Stimulated activated CD4-positive, alpha-beta T cell treated with anti-CD3 and anti-CD28 coated beads, Interleukin-15, amount 100 ng/mL, for 48 hours (primary cell): ENCODE results near the gene CANT1.
"Not testable (repeated sequence)": the region's sequence is repeated elsewhere in the genome, so short reads cannot be mapped to it uniquely, and the experiment has no call there.

Experiments used
- DNase-seq, 2 donors: peaks; one replicate each; pipeline ENCODE4 v3.0.0-alpha.2; 2020; ENCODE audit warnings: low read depth in 2 of 2

Gene CANT1

DNA sequence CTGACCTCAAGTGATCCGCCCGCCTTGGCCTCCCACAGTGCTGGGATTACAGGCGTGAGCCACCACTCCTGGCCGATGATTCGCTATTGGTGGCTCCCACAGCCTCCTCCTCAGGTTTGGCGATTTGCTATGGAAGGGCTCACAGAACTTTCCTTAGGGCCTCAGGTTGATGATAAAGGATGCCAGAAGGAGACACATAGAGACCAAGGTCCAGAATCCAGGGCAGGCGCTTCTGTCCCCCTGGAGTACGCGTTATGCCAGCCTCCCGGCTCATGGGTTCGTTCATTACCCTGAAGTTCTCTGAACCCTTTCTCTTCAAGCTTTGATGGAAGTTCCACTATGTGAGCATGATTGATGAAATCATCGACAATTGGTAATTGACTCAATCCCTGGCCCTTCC, 49.8 kb downstream of the CANT1 start:
- no peak for DNase-seq

DNA sequence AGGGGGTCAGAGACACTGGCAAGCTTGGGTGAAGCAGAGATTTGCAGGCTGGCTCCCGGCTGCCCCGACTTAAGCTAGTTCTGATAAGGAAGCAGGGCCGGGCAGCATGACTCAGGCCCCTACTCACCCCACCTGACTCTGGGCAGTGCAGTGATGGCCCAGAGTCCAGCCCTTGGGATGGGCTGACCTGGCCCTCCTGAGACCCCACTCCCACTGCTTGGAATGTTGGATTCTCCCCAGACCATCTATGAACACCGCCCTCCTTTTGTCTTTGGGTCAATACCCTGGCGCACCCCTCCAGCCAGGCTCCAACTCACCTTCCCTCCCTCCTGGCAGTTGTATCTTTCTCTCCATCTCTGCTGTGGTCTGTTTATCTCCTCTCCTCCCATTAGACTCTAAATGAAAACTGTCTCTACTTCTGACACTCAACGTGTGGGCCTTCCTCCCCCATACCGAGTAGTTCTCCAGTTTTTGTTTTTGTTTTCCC, 50.9 kb downstream of the CANT1 start:
- no peak for DNase-seq

DNA sequence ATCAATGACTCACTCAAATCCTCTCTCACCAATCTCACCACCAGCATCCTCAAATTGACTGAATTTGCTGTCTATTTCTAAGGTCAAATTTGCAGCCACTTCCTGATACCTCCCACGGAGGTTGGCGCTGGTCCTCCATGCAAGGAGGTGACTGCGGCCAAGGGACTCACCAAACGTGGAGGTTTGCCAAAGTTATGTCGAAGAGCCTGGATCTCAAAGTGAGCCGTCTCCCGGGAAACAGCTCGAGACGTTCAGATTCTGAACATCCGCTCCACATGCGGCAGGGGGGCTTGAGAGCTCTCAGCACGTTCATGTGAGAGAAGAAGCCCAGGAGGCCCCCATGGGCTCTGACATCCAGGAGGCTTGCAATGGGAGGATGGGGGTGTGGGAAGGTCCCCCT, 52.4 kb downstream of the CANT1 start:
- no peak for DNase-seq

DNA sequence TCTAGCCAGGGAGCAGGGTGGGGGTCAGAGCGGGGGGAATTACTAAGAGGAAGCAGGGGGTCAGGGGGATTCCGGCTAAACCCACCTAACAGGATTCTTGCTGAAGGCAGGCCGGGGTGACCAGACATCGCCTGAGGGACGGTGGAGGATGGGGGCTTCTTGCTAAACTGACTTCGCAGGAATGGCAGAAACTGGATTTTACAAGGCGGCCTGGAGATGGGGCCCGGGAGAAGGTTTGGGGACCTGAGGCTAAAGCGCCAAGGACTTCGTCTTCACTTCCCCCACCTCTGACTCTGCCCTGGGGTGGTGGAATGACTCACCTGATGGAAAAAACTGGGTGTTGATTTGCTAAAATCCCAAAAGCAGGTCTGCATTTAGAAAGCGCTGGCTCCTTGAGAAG, 53.3 kb downstream of the CANT1 start:
- DNase-seq: no peak

DNA sequence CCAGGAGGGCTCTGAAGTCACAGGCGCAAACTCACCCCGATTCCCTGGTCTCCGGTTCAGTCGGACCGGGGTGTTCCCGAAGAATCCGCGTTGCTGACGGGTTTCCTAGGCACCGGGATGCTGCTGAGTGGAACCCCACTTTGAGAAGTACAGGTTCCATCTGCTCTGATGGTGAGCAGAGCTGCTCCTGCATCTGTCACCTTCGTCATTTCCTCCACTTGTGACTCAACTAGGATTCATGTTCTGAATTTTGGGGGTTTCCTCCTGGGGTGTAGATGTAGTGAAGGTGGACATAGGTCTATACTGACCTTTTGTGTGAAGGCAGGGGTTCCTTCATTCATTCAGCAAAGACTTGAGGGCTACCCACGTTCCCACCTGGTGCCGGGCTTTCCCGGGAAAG, 54.9 kb downstream of the CANT1 start:
- DNase-seq: no peak

DNA sequence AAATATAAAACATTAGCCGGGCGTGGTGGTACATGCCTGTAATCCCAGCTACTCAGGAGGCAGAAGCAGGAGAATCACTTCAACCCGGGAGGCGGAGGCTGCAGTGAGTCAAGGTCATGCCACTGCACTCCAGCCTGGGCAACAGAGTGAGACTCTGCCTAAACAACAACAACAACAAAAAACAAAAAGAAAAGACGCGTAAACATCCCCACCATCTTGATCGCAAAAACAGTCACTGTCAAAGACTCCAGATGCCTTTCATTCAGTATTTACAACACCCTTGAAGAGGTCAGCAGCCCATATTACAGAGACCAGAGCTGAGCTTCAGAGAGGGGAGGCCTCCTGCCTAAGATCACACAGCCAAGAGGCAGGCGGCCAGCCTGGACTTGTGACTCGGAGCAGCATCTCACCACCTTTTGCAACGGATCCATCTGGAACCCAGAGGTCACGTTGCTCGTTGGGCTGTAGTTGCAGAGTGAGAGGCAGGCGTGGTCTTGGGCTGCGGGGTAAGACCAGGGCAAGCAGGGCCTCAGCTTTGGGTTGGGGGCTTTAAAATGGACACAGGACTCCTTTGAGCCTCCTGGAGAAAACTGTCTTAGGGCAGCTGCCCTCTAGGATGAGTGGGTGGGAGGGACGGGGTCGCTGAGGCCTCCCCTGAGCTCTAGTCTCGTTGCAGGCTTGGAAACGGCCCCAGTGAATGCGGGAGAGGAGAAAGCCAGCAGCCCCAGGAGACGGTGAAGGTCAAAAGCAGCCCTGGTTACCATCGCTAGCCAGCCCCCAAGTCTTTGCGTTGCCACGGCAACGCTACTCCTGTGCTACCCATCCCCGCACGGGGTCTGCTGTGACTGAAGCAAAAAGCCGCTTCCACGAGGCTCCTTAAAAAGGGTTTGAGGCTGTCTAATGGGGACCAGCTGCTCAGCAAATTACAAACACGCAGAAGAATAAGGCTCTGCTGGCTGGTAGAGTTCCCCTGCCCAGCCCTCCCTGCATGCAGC, 55.9 kb downstream of the CANT1 start:
- no peak for DNase-seq

GRCh38 chr17:78952706-78953105, 56.9 kb downstream of the CANT1 start:
- no peak for DNase-seq

DNA sequence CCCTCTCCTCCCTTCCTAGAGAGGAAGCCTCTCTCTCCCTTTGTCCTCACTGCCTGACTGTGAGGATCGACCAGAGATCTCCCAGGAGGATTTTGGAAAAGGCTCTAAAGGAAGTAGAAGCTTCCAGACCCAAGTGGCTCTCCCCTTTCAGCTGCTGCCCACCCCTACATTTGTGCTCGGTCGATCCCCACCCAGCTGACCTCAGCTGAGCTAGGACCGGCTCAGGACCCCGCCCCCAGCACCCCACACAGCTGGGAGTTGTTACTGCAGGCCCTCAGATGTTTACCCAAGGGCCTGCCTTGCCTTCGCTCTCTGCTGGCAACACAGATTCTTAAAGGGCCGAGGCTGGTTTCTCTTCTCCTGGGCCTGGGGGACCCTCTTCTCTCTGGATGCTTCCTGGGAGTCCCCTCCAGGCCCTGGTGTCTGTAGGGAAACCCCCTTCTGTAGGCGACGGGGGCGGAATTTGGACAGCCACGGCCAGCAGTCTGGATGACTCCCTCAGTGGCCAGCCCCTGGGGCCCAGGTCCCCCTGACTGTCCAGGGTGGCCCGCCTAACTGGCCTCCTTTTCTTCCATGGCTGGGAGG, 57.5 kb downstream of the CANT1 start:
- DNase-seq: no peak

DNA sequence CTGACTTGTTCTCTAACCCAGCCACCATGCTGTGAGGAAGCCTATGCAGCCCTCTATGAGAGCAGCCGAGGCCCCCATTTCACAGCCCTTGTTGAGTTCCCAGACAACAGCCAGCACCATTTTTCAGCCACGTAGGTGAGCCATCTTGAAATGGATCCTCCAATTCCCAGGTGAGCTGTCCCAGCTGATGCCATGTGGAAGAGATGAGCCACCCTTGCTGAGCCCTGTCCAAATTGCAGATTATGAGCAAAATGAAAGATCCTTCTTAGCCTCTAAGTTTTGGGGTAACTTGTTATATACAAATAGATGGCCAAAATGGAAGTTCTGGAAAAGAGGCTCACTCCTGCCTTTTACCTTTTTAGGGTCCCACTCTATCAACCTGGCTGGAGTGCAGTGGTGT, 58.7 kb downstream of the CANT1 start:
- DNase-seq: no peak

GRCh38 chr17:78947235-78948149, 62.1 kb downstream of the CANT1 start:
- no peak for DNase-seq

GRCh38 chr17:78946631-78947030, 62.9 kb downstream of the CANT1 start:
- no peak for DNase-seq

- no peak for DNase-seq
Observed at GRCh38 chr17:78946131-78946530, 63.4 kb downstream of the CANT1 start.

- not testable (repeated sequence) for DNase-seq
Observed at GRCh38 chr17:78945455-78945854, 64.1 kb downstream of the CANT1 start.

GRCh38 chr17:78944956-78945355, 64.6 kb downstream of the CANT1 start:
- no peak for DNase-seq

- no peak for DNase-seq
Observed at GRCh38 chr17:78944026-78944425, 65.5 kb downstream of the CANT1 start.
